Smooth muscle cell of the coronary artery (primary cell): ENCODE data around the gene TMEM63C. TPM values are rescaled to one million over a fixed set of nuclear protein-coding genes. Genes with fewer than 3 reads are reported as not detected.

Source experiments
- total RNA-seq: library from RNA; depleted of rRNA; stranded (reverse); fragments of >200 nt; gene quantifications from 2 replicates; pipeline ENCODE4 v1.2.3, GENCODE V29; 2014; ENCODE audit warnings: low replicate concordance

TMEM63C gene, protein sequence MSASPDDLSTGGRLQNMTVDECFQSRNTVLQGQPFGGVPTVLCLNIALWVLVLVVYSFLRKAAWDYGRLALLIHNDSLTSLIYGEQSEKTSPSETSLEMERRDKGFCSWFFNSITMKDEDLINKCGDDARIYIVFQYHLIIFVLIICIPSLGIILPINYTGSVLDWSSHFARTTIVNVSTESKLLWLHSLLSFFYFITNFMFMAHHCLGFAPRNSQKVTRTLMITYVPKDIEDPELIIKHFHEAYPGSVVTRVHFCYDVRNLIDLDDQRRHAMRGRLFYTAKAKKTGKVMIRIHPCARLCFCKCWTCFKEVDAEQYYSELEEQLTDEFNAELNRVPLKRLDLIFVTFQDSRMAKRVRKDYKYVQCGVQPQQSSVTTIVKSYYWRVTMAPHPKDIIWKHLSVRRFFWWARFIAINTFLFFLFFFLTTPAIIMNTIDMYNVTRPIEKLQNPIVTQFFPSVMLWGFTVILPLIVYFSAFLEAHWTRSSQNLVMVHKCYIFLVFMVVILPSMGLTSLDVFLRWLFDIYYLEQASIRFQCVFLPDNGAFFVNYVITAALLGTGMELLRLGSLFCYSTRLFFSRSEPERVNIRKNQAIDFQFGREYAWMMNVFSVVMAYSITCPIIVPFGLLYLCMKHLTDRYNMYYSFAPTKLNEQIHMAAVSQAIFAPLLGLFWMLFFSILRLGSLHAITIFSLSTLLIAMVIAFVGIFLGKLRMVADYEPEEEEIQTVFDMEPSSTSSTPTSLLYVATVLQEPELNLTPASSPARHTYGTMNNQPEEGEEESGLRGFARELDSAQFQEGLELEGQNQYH
- 2.0 TPM in 1 of 2 replicates, not detected in the other for total RNA-seq

GRCh38 chr14:77181603-77182437 lies at the start of gene TMEM63C:
Gene TMEM63C (plus strand): TSS chr14:77181798. CDS start chr14:77218814, 37,016 bp downstream.

GRCh38 chr14:77141214-77142004 lies 40.2 kb upstream of the TMEM63C start, which contains the start of gene ZDHHC22:
Gene ZDHHC22 (minus strand): TSS chr14:77141791. CDS start chr14:77139738, 2,053 bp downstream.

DNA sequence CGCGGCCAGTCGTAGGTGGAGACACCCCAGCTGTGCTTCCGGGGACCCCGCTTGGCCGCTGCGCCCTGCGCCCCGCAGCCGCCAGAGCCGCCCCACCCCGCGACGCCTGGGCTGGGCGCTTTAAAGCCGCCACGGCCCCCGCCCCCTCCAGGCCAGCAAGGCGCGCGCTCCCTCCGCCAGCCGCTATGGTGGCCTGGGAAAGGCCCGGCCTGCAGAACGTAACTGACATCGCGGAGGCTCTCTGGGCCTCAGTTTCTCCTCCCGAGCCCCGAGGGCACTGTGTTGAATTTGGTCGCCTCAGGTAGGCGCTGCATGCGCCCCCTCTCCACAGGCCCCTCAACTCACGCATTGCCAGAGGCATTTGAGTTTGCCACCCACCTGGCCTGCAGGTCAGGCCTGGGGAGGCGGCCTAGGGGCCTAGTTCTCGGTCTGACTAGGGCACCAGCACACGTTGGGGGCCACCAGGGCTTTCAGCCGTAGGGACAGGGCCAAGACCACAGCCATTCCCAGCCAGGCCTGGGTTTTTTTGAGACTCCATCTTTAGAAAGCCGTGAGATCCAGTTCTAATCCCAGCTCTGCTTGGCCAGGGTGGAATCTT lies 89.6 kb downstream of the TMEM63C start, which contains the start of gene NGB:
NGB (minus strand) TSS at position 94 of the 598 bp plus-strand sequence. CDS start 269 bp downstream, outside the sequence.

Other genes with a start within 250 kb of the TMEM63C start
- 19.2 and 25.9 TPM in 2 replicates for gene IRF2BPL, start 153.1 kb upstream of the TMEM63C start, total RNA-seq
- 7.2 and 8.3 TPM in 2 replicates for gene CIPC, start 83.5 kb upstream of the TMEM63C start, total RNA-seq
- not detected in 2 replicates for gene ZDHHC22, start 40.0 kb upstream of the TMEM63C start, total RNA-seq
- not detected in 2 replicates for gene NGB, start 89.4 kb downstream of the TMEM63C start, total RNA-seq
- gene POMT2, start 139.1 kb downstream of the TMEM63C start, total RNA-seq = 8.6 and 10.1 TPM in 2 replicates
- 24.5 and 44.8 TPM in 2 replicates for gene GSTZ1, start 139.2 kb downstream of the TMEM63C start, total RNA-seq
- 5.1 and 8.7 TPM in 2 replicates for gene TMED8, start 195.3 kb downstream of the TMEM63C start, total RNA-seq
- gene SAMD15, start 195.6 kb downstream of the TMEM63C start, total RNA-seq = 1.4 and 2.0 TPM in 2 replicates
- gene NOXRED1, start 241.7 kb downstream of the TMEM63C start, total RNA-seq = 0.08 and 0.70 TPM in 2 replicates